HEK293T (cell line): ENCODE data around the gene PIP5K1B.

Source experiments
- BHLHE40 ChIP-seq: fragments of 450-650 bp; IDR thresholded peaks from 2 replicates; pipeline ENCODE4 v1.6.1; 2016; ENCODE audit warnings: mild to moderate bottlenecking, moderate library complexity, borderline replicate concordance
- CTBP1 ChIP-seq: fragments of 450-650 bp; IDR thresholded peaks from 2 replicates; pipeline ENCODE4 v1.6.1; 2016; ENCODE audit warnings: borderline replicate concordance
- FOXM1 ChIP-seq: fragments of 450-650 bp; IDR thresholded peaks from 2 replicates; pipeline ENCODE4 v1.6.1; 2017; ENCODE audit warnings: mild to moderate bottlenecking, borderline replicate concordance
- LEF1 ChIP-seq: fragments of 450-650 bp; IDR thresholded peaks from 2 replicates; pipeline ENCODE4 v1.6.1; 2017; ENCODE audit warnings: mild to moderate bottlenecking, borderline replicate concordance
- PKNOX1 ChIP-seq: fragments of 450-650 bp; IDR thresholded peaks from 2 replicates; pipeline ENCODE4 v1.6.1; 2016
- SP1 ChIP-seq: fragments of 450-650 bp; IDR thresholded peaks from 2 replicates; pipeline ENCODE4 v1.6.1; 2017
- SUZ12 ChIP-seq: fragments of 450-650 bp; IDR thresholded peaks from 2 replicates; pipeline ENCODE4 v1.6.1; 2016; ENCODE audit warnings: mild to moderate bottlenecking
- TARDBP ChIP-seq: fragments of 450-650 bp; IDR thresholded peaks from 2 replicates; pipeline ENCODE4 v1.6.1; 2016

- no peak for TF ChIP-seq SP1
- no peak for TF ChIP-seq CTBP1
- no peak for TF ChIP-seq SUZ12
- TF ChIP-seq BHLHE40: no peak
- no peak for TF ChIP-seq TARDBP
- no peak for TF ChIP-seq PKNOX1
- no peak for TF ChIP-seq FOXM1
- no peak for TF ChIP-seq LEF1
Measured at GRCh38 chr9:68768619-68769018, 63.6 kb downstream of the PIP5K1B start.
